Endothelial cell of umbilical vein (primary cell): ENCODE data around the gene CHKB. TPM values are rescaled to one million over a fixed set of nuclear protein-coding genes. Genes with fewer than 3 reads are reported as not detected.

Experiments used
- BruUV-seq: library from RNA; stranded (reverse); fragments of 400-500 nt; replicated peaks from 2 replicates; lab custom pipeline; 2021; lab: Mats Ljungman, UMichigan
- CTCF ChIA-PET: fragments of 300-600, 350-600 bp; sonication (Branson Sonifier 250); formaldehyde crosslinking; loops from one replicate; lab custom pipeline; 2021; ENCODE audit warnings: antibody characterized with exemption, inconsistent platforms; lab: Charles Lee
- POLR2A ChIA-PET: fragments of 300-600, 350-600 bp; sonication (Branson Sonifier 250); formaldehyde crosslinking; loops from one replicate; lab custom pipeline; 2021; ENCODE audit warnings: antibody characterized with exemption, inconsistent platforms; lab: Charles Lee
- DNase-seq: peaks from one replicate; pipeline ENCODE4 v3.0.0-alpha.2; 2011; ENCODE audit warnings: low read depth, low spot score
- FAIRE-seq: peaks from 2 replicates; lab custom pipeline; 2011; peaks lifted over from hg19 to GRCh38; lab: Jason Lieb, UNC
- H2AFZ ChIP-seq: 2 replicates; pipeline ENCODE4 v1.6.0; 2012; ENCODE audit warnings: low read depth, low read length, control low read depth, inconsistent platforms
- H3K27ac ChIP-seq: 2 replicates; pipeline ENCODE4 v1.5.1; 2011; ENCODE audit warnings: low read depth, mild to moderate bottlenecking, control low read depth, low read length, moderate library complexity; ENCODE audit not compliant: insufficient read depth
- H3K27me3 ChIP-seq, 2 experiments: 2 replicates each; pipeline versions ENCODE4 v1.6.0 to v1.6.1; 2011; ENCODE audit warnings: low read length in 2 of 2, mixed read lengths in 1 of 2; ENCODE audit not compliant: control insufficient read depth in 2 of 2, insufficient read depth in 2 of 2
- H3K36me3 ChIP-seq, 2 experiments: 2 replicates in 1 of 2; 3 replicates in 1 of 2; pipeline ENCODE4 v1.5.1; 2011; ENCODE audit warnings: low read length in 2 of 2, mild to moderate bottlenecking in 1 of 2, moderate library complexity in 1 of 2; ENCODE audit not compliant: control insufficient read depth in 2 of 2, insufficient read depth in 2 of 2; ENCODE audit errors: extremely low read depth in 1 of 2
- H3K4me1 ChIP-seq: 3 replicates; pipeline ENCODE4 v1.5.1; 2011; ENCODE audit warnings: mild to moderate bottlenecking, low read length; ENCODE audit not compliant: control insufficient read depth, insufficient read depth; ENCODE audit errors: extremely low read depth
- H3K4me2 ChIP-seq: 2 replicates; pipeline ENCODE4 v1.6.1; 2011; ENCODE audit warnings: low read length, control low read depth, mixed read lengths; ENCODE audit not compliant: insufficient read depth
- H3K4me3 ChIP-seq, 3 experiments: fragments of 200-600 bp in 1 of 3; sonication (generic), shearing (Covaris generic) in 1 of 3; replicated peaks in 1 of 3; 2 replicates each; pipeline ENCODE4 v1.5.1; 2011 to 2016; ENCODE audit warnings: control low read depth in 3 of 3, low read length in 3 of 3, mild to moderate bottlenecking in 2 of 3, inconsistent platforms in 1 of 3, low read depth in 1 of 3, moderate library complexity in 1 of 3; ENCODE audit not compliant: insufficient read depth in 1 of 3
- H3K79me2 ChIP-seq: 2 replicates; pipeline ENCODE4 v1.6.0; 2012; ENCODE audit warnings: low read length, inconsistent platforms; ENCODE audit not compliant: control insufficient read depth, insufficient read depth
- H3K9ac ChIP-seq: replicated peaks from 2 replicates; pipeline ENCODE3; 2011; ENCODE audit warnings: low read length, control low read depth; ENCODE audit not compliant: insufficient read depth; ENCODE audit errors: extremely low read depth
- H3K9me1 ChIP-seq: replicated peaks from 3 replicates; pipeline ENCODE4 v1.6.0; 2011; ENCODE audit warnings: mild to moderate bottlenecking, low read length; ENCODE audit not compliant: control insufficient read depth, insufficient read depth; ENCODE audit errors: extremely low read depth
- H3K9me3 ChIP-seq: replicated peaks from 2 replicates; pipeline ENCODE4 v1.5.1; 2012; ENCODE audit warnings: low read length, inconsistent platforms; ENCODE audit not compliant: control insufficient read depth, insufficient read depth
- H4K20me1 ChIP-seq: replicated peaks from 2 replicates; pipeline ENCODE3; 2011; ENCODE audit warnings: mild to moderate bottlenecking, low read length; ENCODE audit not compliant: control insufficient read depth, insufficient read depth; ENCODE audit errors: extremely low read depth
- EZH2 ChIP-seq: IDR thresholded peaks from 2 replicates; pipeline ENCODE4 v1.6.1; 2012; ENCODE audit warnings: borderline replicate concordance, low read depth, mild to moderate bottlenecking, moderate library complexity, low read length, inconsistent platforms; ENCODE audit not compliant: severe bottlenecking
- FOS ChIP-seq: IDR thresholded peaks from 2 replicates; pipeline ENCODE4 v1.6.1; 2011; ENCODE audit warnings: mild to moderate bottlenecking, low read length, moderate library complexity, borderline replicate concordance; ENCODE audit not compliant: insufficient read depth
- GATA2 ChIP-seq: IDR thresholded peaks from 2 replicates; pipeline ENCODE4 v1.7.0; 2011; ENCODE audit warnings: low read depth, mild to moderate bottlenecking, moderate library complexity, mixed read lengths, low read length; ENCODE audit not compliant: insufficient read length, insufficient read depth
- JUN ChIP-seq: IDR thresholded peaks from 2 replicates; pipeline ENCODE4 v1.6.1; 2011; ENCODE audit warnings: borderline replicate concordance, low read depth; ENCODE audit not compliant: insufficient read length, insufficient read depth
- MAX ChIP-seq: IDR thresholded peaks from 2 replicates; pipeline ENCODE4 v1.6.1; 2011; ENCODE audit not compliant: insufficient read depth, insufficient read length
- MYC ChIP-seq: IDR thresholded peaks from one replicate; pipeline ENCODE4 v1.6.1; 2011; ENCODE audit warnings: mild to moderate bottlenecking, low read depth, low read length
- POLR2A ChIP-seq: IDR thresholded peaks from 2 replicates; pipeline ENCODE4 v1.6.1; 2012; ENCODE audit warnings: low read depth, mild to moderate bottlenecking, control low read depth, low read length
- POLR2AphosphoS5 ChIP-seq: IDR thresholded peaks from 2 replicates; pipeline ENCODE4 v1.6.1; 2012; ENCODE audit warnings: low read depth, mild to moderate bottlenecking, control low read depth, low read length, moderate library complexity; ENCODE audit not compliant: insufficient read depth
- dilution Hi-C: fragments of 300-500 bp; cut with MboI; formaldehyde crosslinking; loops from one replicate; pipeline ENCODE4 v1.15.0; 2019; ENCODE audit warnings: low sequenced_read_pairs; ENCODE audit not compliant: extremely low pct_ligation_motif_present
- intact Hi-C: fragments of 100-400 bp; cut with micrococcal nuclease; formaldehyde crosslinking; loops from one replicate; pipeline ENCODE4 v1.10.0; 2022
- polyA plus RNA-seq, 4 experiments: library from polyadenylated mRNA; depleted of rRNA in 3 of 4; stranded (reverse) in 3 of 4; unstranded in 1 of 4; fragments of >200 nt; gene quantifications; 2 replicates each; pipeline versions ENCODE4 v1.2.1 to v1.2.3, GENCODE V29; 2011 to 2012; ENCODE audit warnings: missing spikeins in 1 of 4
- total RNA-seq: library from RNA; stranded (reverse); gene quantifications from 2 replicates; pipeline ENCODE4 v1.2.3, GENCODE V29; 2021
- TF ChIP-seq, protein P1 (sequence below), 2 donors: IDR thresholded peaks; 1 replicate in 1 of 2; 2 replicates in 1 of 2; pipeline ENCODE4 v1.5.1; 2011; ENCODE audit warnings: low read length in 2 of 2, mild to moderate bottlenecking in 2 of 2, moderate library complexity in 2 of 2, control low read depth in 1 of 2, inconsistent platforms in 1 of 2, low read depth in 1 of 2; ENCODE audit not compliant: insufficient read depth in 1 of 2; ENCODE audit errors: extremely low read depth in 1 of 2

CHKB gene
- total and polyA plus RNA-seq, 2 donors (not counting 3 experiments of a cell fraction or from before 2014, with no cell fraction given) = 62.4 to 70.6 TPM

GRCh38 chr22:50545522-50546325, 36.9 kb downstream of the CHKB start, which contains the start of gene KLHDC7B:
TSS of gene KLHDC7B (plus strand) at chr22:50545899. CDS start at chr22:50546244, 345 bp downstream.
- intact Hi-C loops = loop anchor here (2.0 kb wide), 1 partner anchor 15 kb away; no protein-coding TSS in a partner anchor
- H3K9ac ChIP-seq = no peak within 1 kb of the TSS
- dilution Hi-C loops = no loop called here

More at GRCh38 chr22:50545522-50546325, 36.9 kb downstream of the CHKB start, which contains the start of gene KLHDC7B:
- H3K9me3 ChIP-seq = no peaks in the 10 kb centered on the region
- no peak within 1 kb of the TSS for H3K27ac ChIP-seq
- ChIA-PET POLR2A (no interaction called here), CTCF (interaction anchor here (0.5 to 2.3 kb wide), 3 partner anchors 17 to 20 kb away, joined by 3 to 9 read pairs (median 7); partner anchors contain the start of genes SCO2 and SYCE3)
- H3K4me3 ChIP-seq = no peak within 1 kb of the TSS
- no peaks in the 10 kb centered on the region for H3K79me2 ChIP-seq
- BruUV-seq = no TSS peak
- no peak for FAIRE-seq
- TF ChIP-seq MYC (no peak), POLR2A (no peak), POLR2AphosphoS5 (no peak), GATA2 (no peak), JUN (no peak), FOS (no peak), EZH2 (no peak), MAX (no peak)
- TF ChIP-seq, protein P1, sequence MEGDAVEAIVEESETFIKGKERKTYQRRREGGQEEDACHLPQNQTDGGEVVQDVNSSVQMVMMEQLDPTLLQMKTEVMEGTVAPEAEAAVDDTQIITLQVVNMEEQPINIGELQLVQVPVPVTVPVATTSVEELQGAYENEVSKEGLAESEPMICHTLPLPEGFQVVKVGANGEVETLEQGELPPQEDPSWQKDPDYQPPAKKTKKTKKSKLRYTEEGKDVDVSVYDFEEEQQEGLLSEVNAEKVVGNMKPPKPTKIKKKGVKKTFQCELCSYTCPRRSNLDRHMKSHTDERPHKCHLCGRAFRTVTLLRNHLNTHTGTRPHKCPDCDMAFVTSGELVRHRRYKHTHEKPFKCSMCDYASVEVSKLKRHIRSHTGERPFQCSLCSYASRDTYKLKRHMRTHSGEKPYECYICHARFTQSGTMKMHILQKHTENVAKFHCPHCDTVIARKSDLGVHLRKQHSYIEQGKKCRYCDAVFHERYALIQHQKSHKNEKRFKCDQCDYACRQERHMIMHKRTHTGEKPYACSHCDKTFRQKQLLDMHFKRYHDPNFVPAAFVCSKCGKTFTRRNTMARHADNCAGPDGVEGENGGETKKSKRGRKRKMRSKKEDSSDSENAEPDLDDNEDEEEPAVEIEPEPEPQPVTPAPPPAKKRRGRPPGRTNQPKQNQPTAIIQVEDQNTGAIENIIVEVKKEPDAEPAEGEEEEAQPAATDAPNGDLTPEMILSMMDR (IDR thresholded peaks at IDR 0.05; ENCODE audit: extremely low read depth in 1 of 2, insufficient read depth in 1 of 2, low read depth in 1 of 2, low read length in 2 of 2) = no peak
- no peak within 1 kb of the TSS for H3K4me2 ChIP-seq
- peaks cover 27 to 40% of the 10 kb centered on the region in 2 experiments for H3K27me3 ChIP-seq
- no peaks in the 10 kb centered on the region for H3K36me3 ChIP-seq
- H3K9me1 ChIP-seq = no peaks in the 10 kb centered on the region
- no peak within 1 kb of the TSS for H2AFZ ChIP-seq
- no peak for DNase-seq
- no peaks in the 10 kb centered on the region for H4K20me1 ChIP-seq
- no peaks in the 10 kb centered on the region for H3K4me1 ChIP-seq
